GM12878 (cell line): ENCODE measurements around the gene GALNTL6. TPM values are rescaled to one million over a fixed set of nuclear protein-coding genes. Genes with fewer than 3 reads are reported as not detected.

ENCODE experiments used
- ATAC-seq: fragments of 200-7000 bp; cut with Tn5 transposase; 3 replicates; pipeline ENCODE4 v1.9.1; 2020; ENCODE audit warnings: mild to moderate bottlenecking, moderate library complexity
- BruUV-seq: library from RNA; stranded (reverse); fragments of 400-500 nt; replicated peaks from 2 replicates; lab custom pipeline; 2021; lab: Mats Ljungman, UMichigan
- CTCF ChIA-PET: fragments of 300-600 bp; sonication (Branson Sonifier 250); formaldehyde crosslinking; extraction: SDS; loops from one replicate; lab custom pipeline; 2021; ENCODE audit warnings: inconsistent platforms; lab: Yijun Ruan, JAX
- POLR2A ChIA-PET: fragments of 350-600 bp; formaldehyde crosslinking; extraction: SDS; loops from one replicate; lab custom pipeline; 2021; ENCODE audit warnings: inconsistent platforms; lab: Charles Lee
- RAD21 ChIA-PET: fragments of 300-600 bp; sonication (Branson Sonifier 250); formaldehyde crosslinking; loops from one replicate; lab custom pipeline; 2023; ENCODE audit warnings: antibody characterized with exemption; ENCODE audit not compliant: unreplicated experiment; lab: Charles Lee
- SMC1A ChIA-PET: fragments of 300-600 bp; sonication (Branson Sonifier 250); formaldehyde crosslinking; loops from one replicate; lab custom pipeline; 2023; ENCODE audit not compliant: unreplicated experiment, uncharacterized antibody; lab: Charles Lee
- DNase-seq: peaks from one replicate; pipeline ENCODE4 v3.0.0-alpha.2; 2011; ENCODE audit warnings: low read depth, low spot score
- FAIRE-seq: peaks from 3 replicates; lab custom pipeline; 2011; peaks lifted over from hg19 to GRCh38; lab: Jason Lieb, UNC
- H2AFZ ChIP-seq: 2 replicates; pipeline ENCODE4 v1.6.0; 2011; ENCODE audit warnings: low read depth, low read length, control low read depth; ENCODE audit not compliant: control insufficient read depth
- H3K27ac ChIP-seq: 2 replicates; pipeline ENCODE4 v1.5.1; 2011; ENCODE audit warnings: control low read depth; ENCODE audit not compliant: control insufficient read depth, insufficient read depth
- H3K27me3 ChIP-seq, 2 experiments: replicated peaks in 1 of 2; 2 replicates each; pipeline versions ENCODE4 v1.6.0 to v1.6.1; 2011; ENCODE audit warnings: low read length in 1 of 2; ENCODE audit not compliant: control insufficient read depth in 2 of 2, insufficient read depth in 2 of 2
- H3K36me3 ChIP-seq, 2 experiments: 2 replicates each; pipeline ENCODE4 v1.5.1; 2011; ENCODE audit warnings: low read length in 1 of 2; ENCODE audit not compliant: control insufficient read depth in 2 of 2, insufficient read depth in 2 of 2
- H3K4me1 ChIP-seq: 2 replicates; pipeline ENCODE4 v1.6.1; 2011; ENCODE audit warnings: mild to moderate bottlenecking, low read length, moderate library complexity, mixed read lengths; ENCODE audit not compliant: control insufficient read depth, insufficient read depth
- H3K4me2 ChIP-seq: 2 replicates; pipeline ENCODE4 v1.6.0; 2011; ENCODE audit warnings: control low read depth; ENCODE audit not compliant: control insufficient read depth, insufficient read depth
- H3K4me3 ChIP-seq: fragments of 200-600 bp; sonication (generic); 2 replicates; pipeline ENCODE4 v1.5.1; 2016
- H3K79me2 ChIP-seq: 2 replicates; pipeline ENCODE4 v1.6.0; 2011; ENCODE audit warnings: low read length; ENCODE audit not compliant: control insufficient read depth, insufficient read depth
- H3K9ac ChIP-seq: 2 replicates; pipeline ENCODE4 v1.8.0; 2011; ENCODE audit warnings: low read length, control low read depth, mixed read lengths; ENCODE audit not compliant: control insufficient read depth, insufficient read depth
- H3K9me3 ChIP-seq: replicated peaks from 3 replicates; pipeline ENCODE4 v1.5.1; 2011; ENCODE audit warnings: mild to moderate bottlenecking, low read length; ENCODE audit not compliant: control insufficient read depth, insufficient read depth
- H4K20me1 ChIP-seq: 2 replicates; pipeline ENCODE4 v1.6.0; 2011; ENCODE audit not compliant: control insufficient read depth, insufficient read depth
- CBFB ChIP-seq: IDR thresholded peaks from 2 replicates; pipeline ENCODE4 v1.6.1; 2016; ENCODE audit warnings: antibody characterized with exemption, low read depth
- CHD1 ChIP-seq: IDR thresholded peaks from 2 replicates; pipeline ENCODE4 v1.6.1; 2012; ENCODE audit warnings: low read depth, low read length, improper control_type of control experiment
- ELK1 ChIP-seq: IDR thresholded peaks from 2 replicates; pipeline ENCODE4 v1.6.1; 2012; ENCODE audit warnings: low read depth, low read length, improper control_type of control experiment
- ETV6 ChIP-seq, 2 experiments: fragments of 450-650 bp in 1 of 2; IDR thresholded peaks in 1 of 2; conservative IDR thresholded peaks in 1 of 2; 2 replicates each; pipeline ENCODE4 v1.6.1; 2014; ENCODE audit warnings: antibody characterized with exemption in 1 of 2, borderline replicate concordance in 1 of 2, low read depth in 1 of 2, mild to moderate bottlenecking in 1 of 2, moderate library complexity in 1 of 2
- FOXM1 ChIP-seq: IDR thresholded peaks from 2 replicates; pipeline ENCODE4 v1.6.1; 2012; ENCODE audit warnings: low read depth, mild to moderate bottlenecking, inconsistent platforms, low read length, moderate library complexity
- HDAC6 ChIP-seq: fragments of 200-600 bp; sonication (generic); IDR thresholded peaks from one replicate; pipeline ENCODE4 v1.8.0; 2017; ENCODE audit warnings: antibody characterized with exemption; ENCODE audit not compliant: unreplicated experiment
- IRF4 ChIP-seq: IDR thresholded peaks from 2 replicates; pipeline ENCODE4 v1.6.1; 2011; ENCODE audit warnings: low read depth, low read length
- JUND ChIP-seq: IDR thresholded peaks from 2 replicates; pipeline ENCODE4 v1.6.1; 2012; ENCODE audit warnings: low read depth, mild to moderate bottlenecking, low read length, improper control_type of control experiment, moderate library complexity
- MTA3 ChIP-seq: IDR thresholded peaks from 2 replicates; pipeline ENCODE4 v1.6.1; 2012; ENCODE audit warnings: low read length, inconsistent platforms, borderline replicate concordance
- MYC ChIP-seq: IDR thresholded peaks from 2 replicates; pipeline ENCODE4 v1.6.1; 2011; ENCODE audit warnings: mild to moderate bottlenecking, low read length, moderate library complexity, inconsistent platforms; ENCODE audit not compliant: insufficient read depth, insufficient replicate concordance, insufficient read length, severe bottlenecking
- NBN ChIP-seq: fragments of 450-650 bp; IDR thresholded peaks from 2 replicates; pipeline ENCODE4 v1.6.1; 2016
- NFYB ChIP-seq: IDR thresholded peaks from 2 replicates; pipeline ENCODE4 v1.6.1; 2011; ENCODE audit warnings: low read depth, mild to moderate bottlenecking, low read length, improper control_type of control experiment, moderate library complexity; ENCODE audit not compliant: insufficient read depth
- PML ChIP-seq: IDR thresholded peaks from 2 replicates; pipeline ENCODE4 v1.6.1; 2012; ENCODE audit warnings: low read length, inconsistent platforms
- RELA ChIP-seq: fragments of 450-650 bp; IDR thresholded peaks from 2 replicates; pipeline ENCODE4 v1.8.0; 2014; ENCODE audit warnings: borderline replicate concordance; ENCODE audit not compliant: partially characterized antibody
- SMAD1 ChIP-seq: fragments of 450-650 bp; IDR thresholded peaks from 2 replicates; pipeline ENCODE4 v1.6.1; 2018; ENCODE audit warnings: mild to moderate bottlenecking, low read depth; ENCODE audit not compliant: partially characterized antibody
- YBX1 ChIP-seq: fragments of 450-650 bp; IDR thresholded peaks from 2 replicates; pipeline ENCODE4 v1.6.1; 2016; ENCODE audit warnings: antibody characterized with exemption
- ZNF24 ChIP-seq: fragments of 450-650 bp; IDR thresholded peaks from 2 replicates; pipeline ENCODE4 v1.6.1; 2017; ENCODE audit warnings: antibody characterized with exemption, mild to moderate bottlenecking
- ZNF622 ChIP-seq: fragments of 450-650 bp; IDR thresholded peaks from 2 replicates; pipeline ENCODE4 v1.6.1; 2017; ENCODE audit warnings: mild to moderate bottlenecking, inconsistent platforms
- ZSCAN29 ChIP-seq: fragments of 450-650 bp; IDR thresholded peaks from 2 replicates; pipeline ENCODE4 v1.6.1; 2017; ENCODE audit warnings: mild to moderate bottlenecking, moderate library complexity
- WGBS: methylation state at CpG from one replicate; pipeline ENCODE4 v1.1.6; 2016; ENCODE audit warnings: low lambda C conversion rate; ENCODE audit not compliant: insufficient replicate concordance, insufficient coverage; ENCODE audit errors: missing lambda C conversion rate; 5-methylcytosine and 5-hydroxymethylcytosine counted together
- in situ Hi-C: fragments of 300-500 bp; cut with MboI; formaldehyde crosslinking; loops from 9 replicates; pipeline ENCODE4 v1.14.3; 2018; ENCODE audit warnings: mixed read lengths
- intact Hi-C: fragments of 100-400 bp; cut with micrococcal nuclease; formaldehyde crosslinking; loops from one replicate; pipeline ENCODE4 v1.14.2; 2022; ENCODE audit not compliant: unreplicated experiment
- polyA plus RNA-seq, 11 experiments: library from polyadenylated mRNA; depleted of rRNA in 4 of 11; unstranded in 6 of 11; stranded (reverse) in 5 of 11; fragments of >200 nt; fragmentation: Nextera tagmentation in 4 of 11; fragmentation: Illumina TruSeq in 1 of 11; extraction: Ambion mirVana in 4 of 11; extraction: Trizol in 1 of 11; gene quantifications; 1 replicate in 1 of 11; 2 replicates in 10 of 11; pipeline versions ENCODE4 v1.2.1 to v1.2.3, GENCODE V29; 2011 to 2016; ENCODE audit warnings: inconsistent platforms in 2 of 11, missing spikeins in 2 of 11, low read depth in 1 of 11
- total RNA-seq, 4 experiments: library from RNA; depleted of rRNA in 3 of 4; stranded (reverse); fragments of >200 nt in 3 of 4; fragmentation: Illumina TruSeq in 1 of 4; extraction: Trizol in 1 of 4; gene quantifications; 2 replicates each; pipeline versions ENCODE4 v1.2.1 to v1.2.3, GENCODE V29; 2013 to 2021
- TF ChIP-seq, protein P1 (sequence below): fragments of 450-650 bp; conservative IDR thresholded peaks from 2 replicates; pipeline ENCODE4 v1.6.1; 2017; ENCODE audit warnings: mild to moderate bottlenecking, moderate library complexity

Gene GALNTL6
- total and polyA plus RNA-seq, 10 of the 15 experiments (the other 5 are each of a cell fraction or from before 2014, with no cell fraction given): 0.01 to 0.29 TPM; not detected in 8

DNA sequence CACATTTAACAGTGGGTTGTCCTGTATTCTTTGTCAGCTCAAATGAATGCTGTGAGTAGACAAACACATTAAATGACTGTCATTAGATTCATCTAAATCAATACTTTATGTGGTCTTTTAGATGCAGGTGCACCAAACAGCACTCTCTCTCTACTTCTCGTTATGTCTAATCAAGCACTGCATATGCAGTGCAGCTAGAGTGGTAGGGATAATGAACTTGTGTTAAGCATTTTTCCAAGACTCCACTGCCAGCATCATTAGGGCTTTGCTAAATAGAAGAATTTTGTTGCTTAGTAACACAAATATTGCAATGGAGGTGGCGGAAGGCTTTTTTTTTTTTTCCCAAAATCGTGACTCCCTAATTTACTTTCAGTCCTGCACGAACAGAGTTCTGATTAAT is 908.5 kb downstream of the GALNTL6 start:
- RAD21 ChIA-PET: no interaction called here
- intact Hi-C loops: no loop called here
- H3K4me1 ChIP-seq: no peaks in the 10 kb centered on the region
- CTCF ChIA-PET: no interaction called here
- DNase-seq (no peak), FAIRE-seq (no peak), ATAC-seq (no peak)
- no TSS peak for BruUV-seq
- no peak overlapping the region for H3K9ac ChIP-seq
- WGBS: 13% methylated on average over 4 of the region's 4 CpGs
- POLR2A ChIA-PET: no interaction called here
- SMC1A ChIA-PET: no interaction called here
- H3K27me3 ChIP-seq: no peaks in the 10 kb centered on the region
- no peak overlapping the region for H3K27ac ChIP-seq
- H3K4me3 ChIP-seq: no peak overlapping the region
- no peaks in the 10 kb centered on the region for H3K36me3 ChIP-seq
- no peak overlapping the region for H2AFZ ChIP-seq
- in situ Hi-C loops: no loop called here
- H3K79me2 ChIP-seq: no peaks in the 10 kb centered on the region
- no peaks in the 10 kb centered on the region for H3K9me3 ChIP-seq
- no peak overlapping the region for H3K4me2 ChIP-seq
- no peaks in the 10 kb centered on the region for H4K20me1 ChIP-seq
- TF ChIP-seq YBX1: no peak
- no peak for TF ChIP-seq MYC
- TF ChIP-seq CHD1: no peak
- TF ChIP-seq ELK1: no peak
- TF ChIP-seq ZSCAN29: no peak
- TF ChIP-seq SMAD1: no peak
- no peak for TF ChIP-seq HDAC6
- TF ChIP-seq FOXM1: no peak
- no peak for TF ChIP-seq ETV6 (conservative IDR thresholded peaks at IDR 0.05 in 1 of 2, IDR thresholded peaks at IDR 0.05 in 1 of 2; ENCODE audit: borderline replicate concordance in 1 of 2, low read depth in 1 of 2)
- no peak for TF ChIP-seq MTA3
- TF ChIP-seq, protein P1, sequence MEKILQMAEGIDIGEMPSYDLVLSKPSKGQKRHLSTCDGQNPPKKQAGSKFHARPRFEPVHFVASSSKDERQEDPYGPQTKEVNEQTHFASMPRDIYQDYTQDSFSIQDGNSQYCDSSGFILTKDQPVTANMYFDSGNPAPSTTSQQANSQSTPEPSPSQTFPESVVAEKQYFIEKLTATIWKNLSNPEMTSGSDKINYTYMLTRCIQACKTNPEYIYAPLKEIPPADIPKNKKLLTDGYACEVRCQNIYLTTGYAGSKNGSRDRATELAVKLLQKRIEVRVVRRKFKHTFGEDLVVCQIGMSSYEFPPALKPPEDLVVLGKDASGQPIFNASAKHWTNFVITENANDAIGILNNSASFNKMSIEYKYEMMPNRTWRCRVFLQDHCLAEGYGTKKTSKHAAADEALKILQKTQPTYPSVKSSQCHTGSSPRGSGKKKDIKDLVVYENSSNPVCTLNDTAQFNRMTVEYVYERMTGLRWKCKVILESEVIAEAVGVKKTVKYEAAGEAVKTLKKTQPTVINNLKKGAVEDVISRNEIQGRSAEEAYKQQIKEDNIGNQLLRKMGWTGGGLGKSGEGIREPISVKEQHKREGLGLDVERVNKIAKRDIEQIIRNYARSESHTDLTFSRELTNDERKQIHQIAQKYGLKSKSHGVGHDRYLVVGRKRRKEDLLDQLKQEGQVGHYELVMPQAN: no peak
- no peak for TF ChIP-seq CBFB
- no peak for TF ChIP-seq ZNF622
- no peak for TF ChIP-seq ZNF24
- TF ChIP-seq JUND: no peak
- no peak for TF ChIP-seq IRF4
- TF ChIP-seq RELA: no peak
- no peak for TF ChIP-seq PML
- TF ChIP-seq NBN: no peak
- TF ChIP-seq NFYB: no peak
